ENCODE measurements around the gene TRIM17. TPM values are rescaled to one million over a fixed set of nuclear protein-coding genes. Genes with fewer than 3 reads are reported as not detected.

TRIM17 gene
- total RNA-seq, 1 experiment from 2014 or later: not detected

- ATAC-seq (no peak), DNase-seq (no peak)
- Histone ChIP-seq H3F3A (ENCODE audit: low read length, unreplicated experiment) (no peaks in the 10 kb centered on the region), H3K9ac (ENCODE audit: low read length) (no peak overlapping the region), H4K20me1 (ENCODE audit: low read length) (no peaks in the 10 kb centered on the region), H3K9me3 (ENCODE audit: low read length) (no peaks in the 10 kb centered on the region), H3K27ac (ENCODE audit: low read length) (no peak overlapping the region), H3K4me3 (ENCODE audit: low read length) (no peak overlapping the region), H3K4me2 (ENCODE audit: low read length) (no peak overlapping the region), H3K4me1 (ENCODE audit: insufficient read depth, low read length) (peaks cover 14% of the 10 kb centered on the region), H3K9me2 (replicated peaks; ENCODE audit: low read length) (no peaks in the 10 kb centered on the region), H3K36me3 (ENCODE audit: low read depth, low read length) (no peaks in the 10 kb centered on the region), H3K79me2 (ENCODE audit: low read length) (peaks cover 6% of the 10 kb centered on the region), H2AFZ (ENCODE audit: low read length) (no peak overlapping the region), H3K27me3 (ENCODE audit: low read length) (no peaks in the 10 kb centered on the region)
- CTCF ChIA-PET: no interaction called here
- POLR2A ChIA-PET (ENCODE audit: unreplicated experiment): no interaction called here
- BruUV-seq (replicated peaks): no TSS peak
- intact Hi-C loops (cut with micrococcal nuclease): no loop called here
- TF ChIP-seq EZH2phosphoT487 (IDR thresholded peaks at IDR 0.05; ENCODE audit: borderline replicate concordance, low read length) (no peak), EZH2 (IDR thresholded peaks at IDR 0.05; ENCODE audit: low read length, unreplicated experiment) (no peak)
- TF ChIP-seq, protein P1, sequence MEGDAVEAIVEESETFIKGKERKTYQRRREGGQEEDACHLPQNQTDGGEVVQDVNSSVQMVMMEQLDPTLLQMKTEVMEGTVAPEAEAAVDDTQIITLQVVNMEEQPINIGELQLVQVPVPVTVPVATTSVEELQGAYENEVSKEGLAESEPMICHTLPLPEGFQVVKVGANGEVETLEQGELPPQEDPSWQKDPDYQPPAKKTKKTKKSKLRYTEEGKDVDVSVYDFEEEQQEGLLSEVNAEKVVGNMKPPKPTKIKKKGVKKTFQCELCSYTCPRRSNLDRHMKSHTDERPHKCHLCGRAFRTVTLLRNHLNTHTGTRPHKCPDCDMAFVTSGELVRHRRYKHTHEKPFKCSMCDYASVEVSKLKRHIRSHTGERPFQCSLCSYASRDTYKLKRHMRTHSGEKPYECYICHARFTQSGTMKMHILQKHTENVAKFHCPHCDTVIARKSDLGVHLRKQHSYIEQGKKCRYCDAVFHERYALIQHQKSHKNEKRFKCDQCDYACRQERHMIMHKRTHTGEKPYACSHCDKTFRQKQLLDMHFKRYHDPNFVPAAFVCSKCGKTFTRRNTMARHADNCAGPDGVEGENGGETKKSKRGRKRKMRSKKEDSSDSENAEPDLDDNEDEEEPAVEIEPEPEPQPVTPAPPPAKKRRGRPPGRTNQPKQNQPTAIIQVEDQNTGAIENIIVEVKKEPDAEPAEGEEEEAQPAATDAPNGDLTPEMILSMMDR (conservative IDR thresholded peaks at IDR 0.05; ENCODE audit: low read depth, low read length): no peak
These were observed 3.2 kb downstream of the TRIM17 start for GRCh38 chr1:228413241-228414010.

- H3K4me2 ChIP-seq (ENCODE audit: low read length): no peak overlapping the region
- no peak overlapping the region for H3K27ac ChIP-seq (ENCODE audit: low read length)
- no peak overlapping the region for H2AFZ ChIP-seq (ENCODE audit: low read length)
- no TSS peak for BruUV-seq (replicated peaks)
- H4K20me1 ChIP-seq (ENCODE audit: low read length): no peaks in the 10 kb centered on the region
- DNase-seq: no peak
- intact Hi-C loops (cut with micrococcal nuclease): no loop called here
- H3K9me3 ChIP-seq (ENCODE audit: low read length): no peaks in the 10 kb centered on the region
- peaks cover 20% of the 10 kb centered on the region for H3K79me2 ChIP-seq (ENCODE audit: low read length)
- no peaks in the 10 kb centered on the region for H3F3A ChIP-seq (ENCODE audit: low read length, unreplicated experiment)
- ChIA-PET CTCF (no interaction called here), POLR2A (ENCODE audit: unreplicated experiment) (no interaction called here)
- TF ChIP-seq EZH2 (IDR thresholded peaks at IDR 0.05; ENCODE audit: low read length, unreplicated experiment) (no peak), EZH2phosphoT487 (IDR thresholded peaks at IDR 0.05; ENCODE audit: borderline replicate concordance, low read length) (no peak)
- TF ChIP-seq, protein P1 (conservative IDR thresholded peaks at IDR 0.05; ENCODE audit: low read depth, low read length): no peak
- no peaks in the 10 kb centered on the region for H3K9me2 ChIP-seq (replicated peaks; ENCODE audit: low read length)
- H3K36me3 ChIP-seq (ENCODE audit: low read depth, low read length): no peaks in the 10 kb centered on the region
- no peak overlapping the region for H3K9ac ChIP-seq (ENCODE audit: low read length)
- H3K4me1 ChIP-seq (ENCODE audit: insufficient read depth, low read length): peaks cover 13% of the 10 kb centered on the region; the same call in 1 of the 2 replicates
- no peak overlapping the region for H3K4me3 ChIP-seq (ENCODE audit: low read length)
- ATAC-seq: no peak
- H3K27me3 ChIP-seq (ENCODE audit: low read length): no peaks in the 10 kb centered on the region
These were observed 4.9 kb downstream of the TRIM17 start for GRCh38 chr1:228411548-228412430.

Data from PC-3 (cell line).